GM23248 (cell line): ENCODE data around the gene TNFRSF13B.

Source experiments
- EZH2 ChIP-seq: fragments of 200-600 bp; sonication (generic); IDR thresholded peaks from 2 replicates; pipeline ENCODE4 v1.6.1; 2018; ENCODE audit warnings: antibody characterized with exemption, mild to moderate bottlenecking; ENCODE audit not compliant: insufficient read depth, poor library complexity, severe bottlenecking
- EZH2phosphoT487 ChIP-seq: fragments of 200-600 bp; sonication (generic); IDR thresholded peaks from 2 replicates; pipeline ENCODE4 v1.6.1; 2018; ENCODE audit warnings: antibody characterized with exemption, moderate library complexity, mild to moderate bottlenecking, low read depth; ENCODE audit not compliant: insufficient read depth

DNA sequence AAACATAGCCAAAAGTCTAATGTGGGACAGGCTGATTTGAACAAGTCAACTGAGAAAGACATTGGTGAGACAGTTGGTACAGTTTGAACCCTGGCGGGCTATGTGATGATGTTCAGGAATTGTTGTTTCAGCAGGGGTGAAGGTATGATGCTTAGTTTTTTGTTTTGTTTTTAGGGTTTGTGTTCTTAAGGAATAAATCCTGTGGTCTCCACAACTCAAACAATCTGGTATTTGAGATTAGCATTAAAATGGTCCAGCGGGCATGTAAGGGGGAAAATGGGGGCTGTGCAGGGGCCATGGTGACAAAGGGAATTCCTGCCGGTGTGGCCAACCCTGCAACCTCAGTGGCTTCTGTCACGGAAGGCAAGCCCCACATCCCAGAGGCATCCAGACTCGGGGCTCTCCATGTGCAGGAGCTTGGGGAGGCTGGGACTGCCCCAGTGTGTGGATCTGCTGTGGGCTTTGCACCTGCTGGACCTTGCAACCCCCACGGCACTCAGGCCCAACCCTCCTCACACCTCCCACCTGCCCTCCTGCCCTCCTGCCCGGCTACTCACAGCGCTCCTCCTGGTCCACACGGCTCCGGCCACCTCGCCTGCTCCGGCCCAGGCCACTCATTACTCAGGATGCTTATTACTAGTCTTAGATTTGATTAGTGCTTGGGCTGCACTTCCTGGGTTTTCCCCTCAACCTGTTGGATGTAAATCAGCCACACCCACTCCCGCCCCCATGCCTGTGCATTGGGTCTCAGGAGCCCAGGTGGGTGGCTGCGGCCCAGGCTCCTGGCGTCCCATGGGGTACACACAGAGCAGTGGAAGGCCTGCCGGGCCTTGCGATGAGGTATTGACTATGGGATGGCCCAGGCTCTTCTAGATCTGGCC, at the start of gene TNFRSF13B:
- TF ChIP-seq EZH2phosphoT487 (no peak), EZH2 (no peak)
